WTC11 (cell line): Measurements from ENCODE around the gene SMAD6. TPM values are rescaled to one million over a fixed set of nuclear protein-coding genes. Genes with fewer than 3 reads are reported as not detected.
A peak's percentile ranks its signal among the peaks of the same experiment; 100 is the strongest.

ENCODE experiments used
- ATAC-seq: fragments of 200-7000 bp; cut with Tn5 transposase; 2 replicates; pipeline ENCODE4 v1.10.0; 2021; ENCODE audit warnings: mild to moderate bottlenecking, moderate library complexity
- CTCF ChIA-PET: fragments of 300-600 bp; sonication (Branson Sonifier 250); formaldehyde crosslinking; loops from one replicate; lab custom pipeline; 2021; ENCODE audit warnings: antibody characterized with exemption; lab: Charles Lee
- POLR2A ChIA-PET: fragments of 350-600 bp; sonication (Branson Sonifier 250); formaldehyde crosslinking; loops from one replicate; lab custom pipeline; 2021; ENCODE audit warnings: antibody characterized with exemption; lab: Charles Lee
- DNase-seq: peaks from one replicate; pipeline ENCODE4 v3.0.0; 2021; ENCODE audit warnings: low spot score
- H3K27ac Mint-ChIP-seq: 2 replicates; pipeline ENCODE4 v1.8.0; 2021; ENCODE audit warnings: mixed read lengths
- H3K27me3 Mint-ChIP-seq: 2 replicates; pipeline ENCODE4 v1.8.0; 2021; ENCODE audit warnings: low read depth, mild to moderate bottlenecking, moderate library complexity, mixed read lengths
- H3K36me3 Mint-ChIP-seq: 2 replicates; pipeline ENCODE4 v1.8.0; 2021; ENCODE audit warnings: mixed read lengths
- H3K4me1 Mint-ChIP-seq: 2 replicates; pipeline ENCODE4 v1.8.0; 2022; ENCODE audit warnings: mixed read lengths
- H3K4me3 Mint-ChIP-seq: 2 replicates; pipeline ENCODE4 v1.8.0; 2021; ENCODE audit warnings: mild to moderate bottlenecking, moderate library complexity, mixed read lengths
- H3K9me3 Mint-ChIP-seq: 2 replicates; pipeline ENCODE4 v1.8.0; 2021; ENCODE audit warnings: mixed read lengths
- FOXP1 ChIP-seq: sonication (generic); formaldehyde crosslinking; IDR thresholded peaks from 2 replicates; pipeline ENCODE4 v1.8.0; 2022; ENCODE audit warnings: missing genetic modification reagents, mild to moderate bottlenecking, moderate library complexity, borderline replicate concordance
- MYBL2 ChIP-seq: sonication (generic); formaldehyde crosslinking; IDR thresholded peaks from 2 replicates; pipeline ENCODE4 v1.8.1; 2023; ENCODE audit warnings: mild to moderate bottlenecking, moderate library complexity, missing genetic modification reagents
- NFYB ChIP-seq: sonication (generic); formaldehyde crosslinking; conservative IDR thresholded peaks from 2 replicates; pipeline ENCODE4 v1.8.0; 2022; ENCODE audit warnings: low read depth, missing genetic modification reagents
- NR1H2 ChIP-seq: sonication (generic); formaldehyde crosslinking; IDR thresholded peaks from 2 replicates; pipeline ENCODE4 v1.9.0; 2021; ENCODE audit warnings: mild to moderate bottlenecking, moderate library complexity, missing genetic modification reagents
- PRRX2 ChIP-seq: fragments of 250-450 bp; sonication (Bioruptor Pico); IDR thresholded peaks from 2 replicates; pipeline ENCODE4 v1.8.0; 2021; ENCODE audit warnings: mild to moderate bottlenecking
- SP1 ChIP-seq: sonication (generic); formaldehyde crosslinking; conservative IDR thresholded peaks from 2 replicates; pipeline ENCODE4 v1.8.1; 2022; ENCODE audit warnings: missing genetic modification reagents
- TEAD1 ChIP-seq: sonication (generic); formaldehyde crosslinking; IDR thresholded peaks from 2 replicates; pipeline ENCODE4 v1.8.0; 2022; ENCODE audit warnings: mild to moderate bottlenecking, missing genetic modification reagents
- ZNF396 ChIP-seq: fragments of 250-450 bp; sonication (Bioruptor Pico); IDR thresholded peaks from 2 replicates; pipeline ENCODE4 v1.8.0; 2021; ENCODE audit warnings: mild to moderate bottlenecking, moderate library complexity, borderline replicate concordance
- total RNA-seq: library from RNA; stranded (reverse); gene quantifications from 3 replicates; pipeline ENCODE4 v1.2.3, GENCODE V29; 2021
- TF ChIP-seq, protein P1 (sequence below): fragments of 250-450 bp; sonication (Bioruptor Pico); conservative IDR thresholded peaks from 2 replicates; pipeline ENCODE4 v1.9.0; 2021; ENCODE audit warnings: mild to moderate bottlenecking
- TF ChIP-seq, protein P2 (sequence below): fragments of 250-450 bp; sonication (Bioruptor Pico); IDR thresholded peaks from 2 replicates; pipeline ENCODE4 v1.9.0; 2021; ENCODE audit warnings: mild to moderate bottlenecking
- TF ChIP-seq, protein P3 (sequence below): fragments of 250-450 bp; sonication (Bioruptor Pico); IDR thresholded peaks from 2 replicates; pipeline ENCODE4 v1.9.0; 2021; ENCODE audit warnings: mild to moderate bottlenecking, borderline replicate concordance
- TF ChIP-seq, protein P4 (sequence below): sonication (generic); formaldehyde crosslinking; IDR thresholded peaks from 2 replicates; pipeline ENCODE4 v1.8.0; 2023; ENCODE audit warnings: mild to moderate bottlenecking, missing genetic modification reagents
- TF ChIP-seq, protein P5 (sequence below): sonication (generic); formaldehyde crosslinking; IDR thresholded peaks from 2 replicates; pipeline ENCODE4 v1.8.0; 2022; ENCODE audit warnings: mild to moderate bottlenecking, missing genetic modification reagents
- TF ChIP-seq, protein P6 (sequence below): sonication (generic); formaldehyde crosslinking; IDR thresholded peaks from 2 replicates; pipeline ENCODE4 v1.8.0; 2022; ENCODE audit warnings: mild to moderate bottlenecking, missing genetic modification reagents

Gene SMAD6
- total RNA-seq, 1 experiment from 2014 or later = 13.9 TPM

DNA sequence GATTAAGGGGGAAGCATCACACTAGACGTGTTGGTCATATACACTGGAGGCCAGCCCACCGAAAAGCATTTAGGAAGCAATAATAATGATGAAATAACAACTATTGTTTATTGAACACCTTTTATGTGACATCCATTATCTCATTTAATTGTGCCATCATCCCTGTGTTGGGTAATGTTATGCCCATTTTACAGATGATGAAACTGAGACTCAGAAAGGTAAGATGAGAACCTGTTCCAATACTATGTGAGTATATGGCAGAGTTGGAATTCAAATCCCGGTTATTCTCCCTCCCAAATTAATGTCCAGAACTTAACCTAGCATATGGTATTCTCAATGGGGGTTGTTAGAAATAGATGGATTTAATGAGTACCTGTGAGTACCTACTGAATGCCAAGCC is 99.2 kb downstream of the SMAD6 start (continued):
- TF ChIP-seq, protein P1, sequence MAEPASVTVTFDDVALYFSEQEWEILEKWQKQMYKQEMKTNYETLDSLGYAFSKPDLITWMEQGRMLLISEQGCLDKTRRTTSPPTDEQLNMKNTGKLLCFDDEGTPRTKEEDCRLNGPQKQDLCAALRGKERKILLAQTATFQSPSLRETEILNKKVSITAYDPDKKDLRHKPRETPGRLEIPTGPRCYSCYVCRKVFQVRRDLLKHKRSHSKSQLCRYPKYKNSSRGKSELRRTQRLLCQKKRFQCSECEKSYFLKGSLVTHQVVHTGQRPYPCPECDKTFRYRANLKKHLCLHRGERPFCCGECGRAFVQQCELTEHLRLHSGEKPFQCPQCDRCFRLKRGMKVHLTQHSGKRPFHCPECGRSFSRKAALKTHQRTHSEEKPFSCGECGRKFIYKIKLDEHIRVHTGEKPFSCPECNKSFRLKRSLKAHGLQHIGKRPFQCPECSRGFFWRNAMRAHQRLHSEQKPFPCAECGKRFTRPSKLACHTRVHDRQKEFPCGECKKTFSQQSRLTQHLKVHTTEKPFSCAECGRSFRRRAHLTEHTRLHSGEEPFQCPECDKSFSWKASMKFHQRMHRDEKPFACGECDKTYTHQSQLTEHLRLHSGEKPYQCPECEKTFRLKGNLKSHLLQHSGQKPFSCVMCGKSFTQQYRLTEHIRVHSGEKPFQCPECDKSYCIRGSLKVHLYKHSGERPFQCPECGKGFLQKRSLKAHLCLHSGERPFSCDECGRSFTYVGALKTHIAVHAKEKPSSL (CRISPR knock-in tag) = no peak
- TF ChIP-seq, protein P2, sequence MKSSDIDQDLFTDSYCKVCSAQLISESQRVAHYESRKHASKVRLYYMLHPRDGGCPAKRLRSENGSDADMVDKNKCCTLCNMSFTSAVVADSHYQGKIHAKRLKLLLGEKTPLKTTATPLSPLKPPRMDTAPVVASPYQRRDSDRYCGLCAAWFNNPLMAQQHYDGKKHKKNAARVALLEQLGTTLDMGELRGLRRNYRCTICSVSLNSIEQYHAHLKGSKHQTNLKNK (CRISPR knock-in tag) = no peak
- TF ChIP-seq NR1H2 (no peak), PRRX2 (CRISPR knock-in tag) (no peak), MYBL2 (no peak), NFYB (no peak), TEAD1 (CRISPR knock-in tag) (no peak), ZNF396 (CRISPR knock-in tag) (no peak)
- TF ChIP-seq, protein P3, sequence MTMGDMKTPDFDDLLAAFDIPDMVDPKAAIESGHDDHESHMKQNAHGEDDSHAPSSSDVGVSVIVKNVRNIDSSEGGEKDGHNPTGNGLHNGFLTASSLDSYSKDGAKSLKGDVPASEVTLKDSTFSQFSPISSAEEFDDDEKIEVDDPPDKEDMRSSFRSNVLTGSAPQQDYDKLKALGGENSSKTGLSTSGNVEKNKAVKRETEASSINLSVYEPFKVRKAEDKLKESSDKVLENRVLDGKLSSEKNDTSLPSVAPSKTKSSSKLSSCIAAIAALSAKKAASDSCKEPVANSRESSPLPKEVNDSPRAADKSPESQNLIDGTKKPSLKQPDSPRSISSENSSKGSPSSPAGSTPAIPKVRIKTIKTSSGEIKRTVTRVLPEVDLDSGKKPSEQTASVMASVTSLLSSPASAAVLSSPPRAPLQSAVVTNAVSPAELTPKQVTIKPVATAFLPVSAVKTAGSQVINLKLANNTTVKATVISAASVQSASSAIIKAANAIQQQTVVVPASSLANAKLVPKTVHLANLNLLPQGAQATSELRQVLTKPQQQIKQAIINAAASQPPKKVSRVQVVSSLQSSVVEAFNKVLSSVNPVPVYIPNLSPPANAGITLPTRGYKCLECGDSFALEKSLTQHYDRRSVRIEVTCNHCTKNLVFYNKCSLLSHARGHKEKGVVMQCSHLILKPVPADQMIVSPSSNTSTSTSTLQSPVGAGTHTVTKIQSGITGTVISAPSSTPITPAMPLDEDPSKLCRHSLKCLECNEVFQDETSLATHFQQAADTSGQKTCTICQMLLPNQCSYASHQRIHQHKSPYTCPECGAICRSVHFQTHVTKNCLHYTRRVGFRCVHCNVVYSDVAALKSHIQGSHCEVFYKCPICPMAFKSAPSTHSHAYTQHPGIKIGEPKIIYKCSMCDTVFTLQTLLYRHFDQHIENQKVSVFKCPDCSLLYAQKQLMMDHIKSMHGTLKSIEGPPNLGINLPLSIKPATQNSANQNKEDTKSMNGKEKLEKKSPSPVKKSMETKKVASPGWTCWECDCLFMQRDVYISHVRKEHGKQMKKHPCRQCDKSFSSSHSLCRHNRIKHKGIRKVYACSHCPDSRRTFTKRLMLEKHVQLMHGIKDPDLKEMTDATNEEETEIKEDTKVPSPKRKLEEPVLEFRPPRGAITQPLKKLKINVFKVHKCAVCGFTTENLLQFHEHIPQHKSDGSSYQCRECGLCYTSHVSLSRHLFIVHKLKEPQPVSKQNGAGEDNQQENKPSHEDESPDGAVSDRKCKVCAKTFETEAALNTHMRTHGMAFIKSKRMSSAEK = no peak
- TF ChIP-seq, protein P4, sequence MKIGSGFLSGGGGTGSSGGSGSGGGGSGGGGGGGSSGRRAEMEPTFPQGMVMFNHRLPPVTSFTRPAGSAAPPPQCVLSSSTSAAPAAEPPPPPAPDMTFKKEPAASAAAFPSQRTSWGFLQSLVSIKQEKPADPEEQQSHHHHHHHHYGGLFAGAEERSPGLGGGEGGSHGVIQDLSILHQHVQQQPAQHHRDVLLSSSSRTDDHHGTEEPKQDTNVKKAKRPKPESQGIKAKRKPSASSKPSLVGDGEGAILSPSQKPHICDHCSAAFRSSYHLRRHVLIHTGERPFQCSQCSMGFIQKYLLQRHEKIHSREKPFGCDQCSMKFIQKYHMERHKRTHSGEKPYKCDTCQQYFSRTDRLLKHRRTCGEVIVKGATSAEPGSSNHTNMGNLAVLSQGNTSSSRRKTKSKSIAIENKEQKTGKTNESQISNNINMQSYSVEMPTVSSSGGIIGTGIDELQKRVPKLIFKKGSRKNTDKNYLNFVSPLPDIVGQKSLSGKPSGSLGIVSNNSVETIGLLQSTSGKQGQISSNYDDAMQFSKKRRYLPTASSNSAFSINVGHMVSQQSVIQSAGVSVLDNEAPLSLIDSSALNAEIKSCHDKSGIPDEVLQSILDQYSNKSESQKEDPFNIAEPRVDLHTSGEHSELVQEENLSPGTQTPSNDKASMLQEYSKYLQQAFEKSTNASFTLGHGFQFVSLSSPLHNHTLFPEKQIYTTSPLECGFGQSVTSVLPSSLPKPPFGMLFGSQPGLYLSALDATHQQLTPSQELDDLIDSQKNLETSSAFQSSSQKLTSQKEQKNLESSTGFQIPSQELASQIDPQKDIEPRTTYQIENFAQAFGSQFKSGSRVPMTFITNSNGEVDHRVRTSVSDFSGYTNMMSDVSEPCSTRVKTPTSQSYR (CRISPR knock-in tag) = no peak
- TF ChIP-seq, protein P5, sequence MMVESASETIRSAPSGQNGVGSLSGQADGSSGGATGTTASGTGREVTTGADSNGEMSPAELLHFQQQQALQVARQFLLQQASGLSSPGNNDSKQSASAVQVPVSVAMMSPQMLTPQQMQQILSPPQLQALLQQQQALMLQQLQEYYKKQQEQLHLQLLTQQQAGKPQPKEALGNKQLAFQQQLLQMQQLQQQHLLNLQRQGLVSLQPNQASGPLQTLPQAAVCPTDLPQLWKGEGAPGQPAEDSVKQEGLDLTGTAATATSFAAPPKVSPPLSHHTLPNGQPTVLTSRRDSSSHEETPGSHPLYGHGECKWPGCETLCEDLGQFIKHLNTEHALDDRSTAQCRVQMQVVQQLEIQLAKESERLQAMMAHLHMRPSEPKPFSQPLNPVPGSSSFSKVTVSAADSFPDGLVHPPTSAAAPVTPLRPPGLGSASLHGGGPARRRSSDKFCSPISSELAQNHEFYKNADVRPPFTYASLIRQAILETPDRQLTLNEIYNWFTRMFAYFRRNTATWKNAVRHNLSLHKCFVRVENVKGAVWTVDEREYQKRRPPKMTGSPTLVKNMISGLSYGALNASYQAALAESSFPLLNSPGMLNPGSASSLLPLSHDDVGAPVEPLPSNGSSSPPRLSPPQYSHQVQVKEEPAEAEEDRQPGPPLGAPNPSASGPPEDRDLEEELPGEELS (CRISPR knock-in tag) = no peak
- TF ChIP-seq, protein P6, sequence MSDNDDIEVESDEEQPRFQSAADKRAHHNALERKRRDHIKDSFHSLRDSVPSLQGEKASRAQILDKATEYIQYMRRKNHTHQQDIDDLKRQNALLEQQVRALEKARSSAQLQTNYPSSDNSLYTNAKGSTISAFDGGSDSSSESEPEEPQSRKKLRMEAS (CRISPR knock-in tag) = no peak
- TF ChIP-seq, all 79 proteins: peak for 0

DNA sequence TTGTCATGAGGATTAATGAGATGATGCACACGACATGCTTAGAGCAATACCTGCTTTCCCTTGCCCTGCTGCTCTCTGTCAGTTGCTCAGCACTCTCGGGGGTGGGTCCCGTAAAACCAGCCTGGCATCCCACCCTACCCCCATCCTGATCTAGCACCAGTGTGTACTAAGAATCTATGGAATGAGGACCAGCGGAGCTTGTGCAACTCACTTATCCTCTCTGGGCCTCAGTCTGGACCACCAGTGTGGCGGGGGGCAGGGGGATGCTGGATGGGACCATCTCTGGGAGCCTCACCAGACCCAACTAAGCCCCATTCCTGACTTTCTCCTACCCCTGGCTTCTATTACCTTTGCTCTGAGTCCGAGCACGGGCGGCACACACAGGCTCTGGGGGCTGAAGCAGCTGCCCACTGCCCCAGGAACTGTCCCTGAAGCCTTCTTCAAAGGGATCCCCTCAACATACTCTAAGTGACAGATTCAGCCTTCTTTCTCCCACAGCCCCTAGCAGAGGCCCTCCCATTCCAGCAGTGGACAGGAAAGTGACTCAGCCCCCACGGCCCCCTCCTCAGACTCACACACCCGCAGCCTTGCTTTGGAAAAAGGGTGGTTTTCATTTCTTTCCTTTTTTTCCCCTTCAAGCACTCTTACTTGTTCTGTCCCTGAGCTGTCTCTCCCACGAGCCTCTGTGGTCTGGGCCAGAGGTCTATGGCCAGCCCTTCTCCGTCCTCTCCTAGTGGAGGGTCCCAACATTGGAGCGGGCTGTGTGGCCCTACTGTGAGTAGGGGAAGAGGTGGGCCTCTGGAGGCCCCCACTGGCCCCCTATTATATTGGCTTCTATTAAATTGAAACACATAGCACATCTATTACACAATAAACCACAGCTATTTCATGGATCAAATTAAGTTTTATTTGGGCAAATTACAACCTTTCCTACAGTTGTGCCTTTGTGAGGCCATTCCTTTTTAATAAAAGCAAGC is 100.3 kb downstream of the SMAD6 start:
- ATAC-seq = no peak
- CTCF ChIA-PET = interaction anchor here (0.7 to 2.1 kb wide), 5 partner anchors 13 to 95 kb away, joined by 4 to 9 read pairs (median 4); no protein-coding TSS in a partner anchor
- H3K4me1 Mint-ChIP-seq = peaks cover 23% of the 10 kb centered on the region
- TF ChIP-seq SP1 (CRISPR knock-in tag) (no peak), FOXP1 (CRISPR knock-in tag) (0 out of 2 replicates have a peak, but pooled peaks have one; percentile 5)
- H3K9me3 Mint-ChIP-seq = 0 out of 2 replicates have a peak, but pooled peaks cover 2% of the 10 kb centered on the region
- H3K36me3 Mint-ChIP-seq = no peaks in the 10 kb centered on the region
- H3K27ac Mint-ChIP-seq = no peak overlapping the region
- POLR2A ChIA-PET = no interaction called here
- no peak overlapping the region for H3K4me3 Mint-ChIP-seq
- no peaks in the 10 kb centered on the region for H3K27me3 Mint-ChIP-seq
- no peak for DNase-seq
